RCC 7860 (cell line): ENCODE results near the gene ZNF467.

Source experiments
- DNase-seq: peaks from one replicate; pipeline ENCODE4 v3.0.0-alpha.2; 2015; ENCODE audit warnings: low spot score
- FAIRE-seq: peaks from 2 replicates; lab custom pipeline; 2012; peaks lifted over from hg19 to GRCh38; lab: Jason Lieb, UNC

Gene ZNF467

DNA sequence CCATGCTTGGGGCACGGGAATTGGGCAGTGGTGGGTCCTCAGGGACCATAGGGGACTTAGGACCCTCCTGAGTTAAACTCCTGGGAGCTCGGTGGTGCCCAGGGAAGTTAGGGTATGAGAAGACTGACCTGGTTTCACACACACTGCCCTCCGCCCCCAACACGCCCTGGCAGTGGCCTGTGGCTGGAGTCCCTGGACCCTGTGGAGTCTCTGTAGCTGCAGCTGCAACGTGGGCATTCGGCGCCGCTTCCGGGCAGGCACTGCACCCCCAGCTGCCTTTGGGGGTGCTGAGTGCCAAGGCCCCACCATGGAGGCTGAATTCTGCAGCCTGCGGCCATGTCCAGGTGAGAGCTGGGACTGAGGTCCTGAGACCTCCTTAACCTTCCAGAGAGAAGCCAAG lies 34.9 kb upstream of the ZNF467 start:
- DNase-seq (no peak), FAIRE-seq (no peak)

DNA sequence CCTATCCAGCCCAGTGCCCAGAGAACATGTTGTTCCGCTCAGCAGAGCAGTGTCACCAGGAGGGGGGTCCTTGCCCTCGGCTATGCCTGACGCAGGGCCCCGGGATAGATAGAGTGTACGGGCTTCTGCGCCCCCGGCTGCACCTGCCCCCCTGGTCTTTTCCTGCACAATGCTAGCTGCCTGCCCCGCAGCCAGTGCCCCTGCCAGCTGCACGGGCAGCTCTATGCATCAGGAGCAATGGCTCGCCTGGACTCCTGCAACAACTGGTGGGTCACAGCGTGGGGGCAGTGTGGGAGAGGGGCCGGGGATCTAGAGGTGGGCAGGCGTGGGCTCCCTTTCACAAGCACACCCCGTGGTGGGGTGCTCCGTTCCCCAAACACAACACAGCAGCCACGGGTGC lies 33.3 kb upstream of the ZNF467 start:
- DNase-seq, result no peak
- no peak for FAIRE-seq

DNA sequence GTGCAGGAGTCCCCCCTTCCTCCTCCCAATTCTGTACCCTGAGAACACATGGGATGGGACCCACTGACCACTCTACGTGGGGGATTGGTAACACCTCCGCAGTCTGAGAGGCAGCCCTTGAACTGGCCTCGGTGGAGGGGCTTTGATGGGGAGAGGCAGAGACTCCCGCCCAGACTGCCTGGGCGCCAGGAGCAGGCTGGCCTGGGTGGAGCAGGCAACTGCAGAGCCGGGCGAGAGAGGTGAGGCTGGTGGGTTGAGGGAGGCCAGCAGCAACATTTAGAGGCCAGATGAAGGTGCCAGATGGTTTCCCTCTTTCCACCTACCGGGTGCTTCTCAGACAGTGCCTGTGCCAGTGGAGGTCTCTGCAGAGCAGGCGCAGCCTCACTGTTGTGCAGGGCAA lies 30.7 kb upstream of the ZNF467 start:
- no peak for DNase-seq
- FAIRE-seq, result no peak

DNA sequence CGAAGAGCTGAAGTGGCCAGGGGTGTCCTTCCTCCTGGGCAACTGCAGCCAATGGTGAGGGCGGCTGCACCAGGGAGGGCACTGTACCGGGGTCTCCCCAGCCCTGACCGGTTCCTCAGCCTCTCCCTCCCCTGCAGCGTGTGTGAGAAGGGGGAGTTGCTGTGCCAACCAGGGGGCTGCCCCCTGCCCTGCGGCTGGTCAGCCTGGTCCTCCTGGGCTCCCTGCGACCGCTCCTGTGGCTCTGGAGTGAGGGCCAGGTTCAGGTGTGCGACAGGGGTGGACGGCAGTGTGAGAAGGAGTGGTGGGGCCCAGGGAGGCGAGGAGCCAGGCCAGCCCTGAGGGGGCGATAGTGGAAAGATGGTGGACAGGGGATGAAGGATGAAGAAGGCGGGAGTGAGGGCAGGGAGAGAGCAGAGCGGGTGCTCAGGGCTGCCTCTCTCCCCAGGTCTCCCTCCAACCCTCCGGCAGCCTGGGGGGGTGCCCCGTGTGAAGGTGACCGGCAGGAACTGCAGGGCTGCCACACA lies 30.2 kb upstream of the ZNF467 start:
- DNase-seq, result no peak
- no peak for FAIRE-seq

DNA sequence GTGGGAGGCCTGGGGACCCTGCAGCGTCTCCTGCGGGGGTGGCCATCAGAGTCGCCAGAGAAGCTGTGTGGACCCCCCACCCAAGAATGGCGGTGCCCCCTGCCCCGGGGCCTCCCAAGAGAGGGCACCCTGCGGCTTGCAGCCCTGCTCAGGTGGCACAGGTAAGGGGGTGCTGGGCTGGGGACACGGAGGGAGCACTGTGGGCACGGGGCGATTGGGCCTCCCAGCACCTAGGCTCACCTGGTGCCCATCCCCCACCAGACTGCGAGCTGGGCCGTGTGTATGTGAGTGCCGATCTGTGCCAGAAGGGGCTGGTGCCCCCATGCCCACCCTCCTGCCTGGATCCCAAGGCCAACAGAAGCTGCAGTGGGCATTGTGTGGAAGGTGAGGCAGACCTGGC lies 29.6 kb upstream of the ZNF467 start:
- FAIRE-seq, result no peak
- DNase-seq, result no peak

DNA sequence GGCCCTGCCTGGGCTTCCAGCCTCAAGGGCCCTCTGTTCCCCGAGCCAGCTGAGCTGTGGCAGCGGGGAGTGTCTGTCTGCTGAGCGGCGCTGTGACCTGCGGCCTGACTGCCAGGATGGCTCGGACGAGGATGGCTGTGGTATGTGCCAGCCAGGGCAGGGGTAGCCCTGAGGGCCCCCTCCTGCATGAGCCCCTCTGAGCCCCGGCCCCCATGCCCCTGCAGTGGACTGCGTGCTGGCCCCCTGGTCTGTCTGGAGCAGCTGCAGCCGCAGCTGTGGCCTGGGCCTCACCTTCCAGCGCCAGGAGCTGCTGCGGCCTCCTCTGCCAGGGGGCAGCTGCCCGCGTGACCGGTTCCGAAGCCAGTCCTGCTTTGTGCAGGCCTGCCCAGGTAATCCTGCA lies 28.4 kb upstream of the ZNF467 start:
- no peak for FAIRE-seq
- DNase-seq, result no peak

DNA sequence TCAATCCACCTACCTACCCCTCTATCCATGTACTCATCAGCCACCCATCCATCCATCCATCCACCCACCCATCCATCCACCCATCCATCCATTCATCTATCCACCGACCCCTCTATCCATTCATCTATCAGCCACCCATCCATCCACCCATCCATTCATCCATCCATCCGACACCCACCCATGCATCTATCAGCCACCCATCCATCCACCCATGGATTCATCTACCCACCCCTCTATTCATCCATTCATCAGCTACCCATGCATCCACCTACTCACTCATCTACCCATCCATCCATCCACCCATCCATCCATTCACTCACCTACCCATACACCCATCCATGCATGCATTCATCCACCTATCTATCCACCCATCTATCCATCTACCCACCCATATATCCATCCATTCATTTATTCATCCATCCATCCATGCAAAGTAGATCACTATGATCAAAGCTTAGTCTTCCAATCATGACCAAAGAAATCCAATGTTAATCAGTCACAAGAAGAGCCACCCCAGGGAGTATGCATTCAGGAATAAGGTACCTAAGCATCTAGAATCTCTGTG lies 27.7 kb upstream of the ZNF467 start:
- DNase-seq (no peak), FAIRE-seq (no peak)

DNA sequence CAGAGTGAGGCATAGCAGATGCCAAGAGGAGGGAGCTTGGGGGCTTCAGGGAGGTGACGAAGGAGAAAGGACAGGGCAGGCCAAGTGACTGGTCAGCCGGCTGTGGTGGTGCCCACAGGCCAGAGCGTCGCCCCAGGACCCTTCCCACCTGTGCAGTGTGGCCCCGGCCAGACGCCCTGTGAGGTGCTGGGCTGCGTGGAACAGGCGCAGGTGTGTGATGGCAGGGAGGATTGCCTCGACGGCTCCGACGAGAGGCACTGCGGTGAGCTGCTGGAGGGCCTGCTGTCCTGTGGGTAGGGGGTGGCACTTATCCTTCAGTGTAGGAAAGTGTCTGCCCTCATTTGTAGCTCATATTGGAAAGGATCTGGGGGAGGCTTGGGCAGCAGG lies 26.8 kb upstream of the ZNF467 start:
- no peak for DNase-seq
- FAIRE-seq, result no peak

DNA sequence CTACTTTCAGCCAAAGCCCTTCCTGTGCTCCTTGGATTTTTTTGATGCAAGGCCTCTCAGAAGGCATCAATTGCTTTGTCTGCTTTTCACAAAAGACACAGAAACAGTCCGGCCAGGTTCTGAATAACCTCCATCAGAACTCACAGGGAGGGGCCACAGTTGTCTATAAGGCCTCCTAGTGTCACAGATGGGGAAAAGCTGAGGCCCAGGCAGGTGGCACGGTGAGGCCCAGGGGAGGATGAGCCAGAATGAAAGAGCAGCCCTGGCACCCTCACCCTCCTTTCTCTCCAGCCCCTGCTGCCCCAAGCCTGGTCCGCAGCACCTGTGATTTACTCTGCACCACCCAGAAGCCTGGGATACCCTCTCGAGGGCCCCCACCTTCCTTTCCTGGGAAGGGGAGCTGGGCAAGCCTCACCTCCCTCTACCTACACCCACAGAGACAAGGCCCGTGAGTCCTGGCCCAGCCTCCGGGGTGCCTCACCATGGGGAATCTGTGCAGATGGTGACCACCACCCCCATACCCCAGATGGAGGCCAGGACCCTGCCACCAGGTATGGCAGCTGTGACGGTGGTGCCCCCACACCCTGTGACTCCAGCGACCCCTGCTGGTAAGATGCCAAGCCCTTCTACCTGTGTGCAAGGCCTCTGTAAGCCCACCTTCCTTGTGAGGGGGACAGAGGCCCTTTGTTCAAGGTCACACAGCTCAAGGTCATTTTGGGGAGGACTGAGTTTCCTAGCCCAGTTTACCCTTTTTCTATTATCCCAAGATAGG lies 26.2 kb upstream of the ZNF467 start:
- no peak for FAIRE-seq
- DNase-seq, result no peak

DNA sequence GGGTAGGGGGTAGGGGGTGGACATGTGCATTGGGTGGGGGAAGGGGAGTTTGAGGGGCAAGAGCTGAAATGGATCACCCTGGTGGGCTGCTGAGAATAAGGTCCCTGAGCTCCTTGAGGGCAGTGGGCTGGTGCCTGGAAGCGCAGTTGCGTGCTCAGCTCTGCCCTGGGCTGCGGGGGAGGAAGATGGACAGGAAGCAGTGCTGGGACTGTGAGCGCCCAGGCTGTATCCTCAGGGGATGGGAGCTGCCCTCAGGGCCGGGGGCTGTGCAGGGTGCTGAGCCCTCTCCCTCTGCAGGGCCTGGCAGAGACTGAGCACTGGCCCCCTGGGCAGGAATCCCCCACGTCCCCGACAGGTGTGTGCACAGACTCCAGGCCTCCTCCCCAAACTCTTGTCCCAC lies 24.4 kb upstream of the ZNF467 start:
- no peak for DNase-seq
- no peak for FAIRE-seq

DNA sequence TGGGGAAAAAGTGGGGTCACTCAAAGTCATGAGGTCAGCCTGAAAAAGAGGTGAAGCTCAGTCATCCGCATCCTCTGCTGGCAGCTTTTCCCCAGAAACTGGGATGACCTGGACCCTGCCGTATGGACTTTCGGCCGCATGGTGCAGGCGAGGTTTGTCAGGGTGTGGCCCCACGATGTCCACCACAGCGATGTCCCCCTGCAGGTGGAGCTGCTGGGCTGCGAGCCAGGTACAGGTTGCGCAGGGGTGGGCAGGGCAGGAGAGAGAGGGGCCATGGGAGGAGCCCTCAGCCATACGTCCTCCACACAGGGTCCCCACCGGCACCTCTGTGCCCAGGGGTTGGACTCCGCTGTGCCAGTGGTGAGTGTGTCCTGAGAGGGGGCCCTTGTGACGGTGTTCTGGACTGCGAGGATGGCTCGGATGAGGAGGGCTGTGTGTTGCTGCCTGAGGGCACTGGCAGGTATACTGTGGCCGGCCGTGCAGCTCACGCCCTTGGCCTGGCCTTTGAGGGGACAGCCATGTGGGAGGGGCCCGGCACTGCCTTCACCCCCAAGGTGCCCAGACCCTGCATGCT lies 23.0 kb upstream of the ZNF467 start:
- FAIRE-seq, result no peak
- DNase-seq, result no peak

DNA sequence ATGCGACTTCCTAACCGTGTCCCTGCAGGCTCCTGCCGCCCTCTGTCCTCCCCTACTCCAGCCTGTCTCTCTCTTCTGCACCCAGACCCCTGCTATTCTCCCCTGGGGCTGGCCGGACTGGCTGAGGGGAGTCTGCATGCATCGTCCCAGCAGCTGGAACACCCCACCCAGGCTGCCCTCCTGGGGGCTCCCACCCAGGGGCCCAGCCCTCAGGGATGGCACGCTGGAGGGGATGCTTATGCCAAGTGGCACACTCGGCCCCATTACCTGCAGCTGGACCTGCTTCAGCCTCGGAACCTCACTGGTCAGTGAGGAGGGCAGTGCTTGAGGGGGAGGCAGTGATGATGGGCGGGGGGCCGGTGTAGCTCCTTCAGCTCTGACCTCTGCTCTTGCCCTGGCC lies 21.7 kb upstream of the ZNF467 start:
- no peak for DNase-seq
- FAIRE-seq, result no peak

DNA sequence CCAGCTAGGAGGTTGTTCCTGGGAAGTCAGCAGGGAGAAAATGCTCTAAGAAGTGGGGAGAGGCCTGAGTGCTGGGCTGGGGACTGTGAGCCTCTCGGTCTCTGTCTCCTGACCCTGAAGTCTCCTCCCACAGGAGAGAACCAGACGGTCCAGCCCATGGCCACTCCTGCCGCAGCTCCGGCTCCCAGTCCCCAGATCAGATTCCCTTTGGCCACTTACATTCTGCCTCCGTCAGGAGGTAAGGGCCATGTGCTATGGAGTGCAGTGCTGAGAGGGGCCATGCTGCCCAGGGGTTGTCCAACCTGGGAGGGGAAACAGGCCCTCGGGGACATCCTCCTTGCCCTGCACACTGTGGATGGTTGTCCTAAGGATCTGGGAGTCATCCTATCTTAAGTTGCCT lies 21.3 kb upstream of the ZNF467 start:
- no peak for FAIRE-seq
- no peak for DNase-seq

DNA sequence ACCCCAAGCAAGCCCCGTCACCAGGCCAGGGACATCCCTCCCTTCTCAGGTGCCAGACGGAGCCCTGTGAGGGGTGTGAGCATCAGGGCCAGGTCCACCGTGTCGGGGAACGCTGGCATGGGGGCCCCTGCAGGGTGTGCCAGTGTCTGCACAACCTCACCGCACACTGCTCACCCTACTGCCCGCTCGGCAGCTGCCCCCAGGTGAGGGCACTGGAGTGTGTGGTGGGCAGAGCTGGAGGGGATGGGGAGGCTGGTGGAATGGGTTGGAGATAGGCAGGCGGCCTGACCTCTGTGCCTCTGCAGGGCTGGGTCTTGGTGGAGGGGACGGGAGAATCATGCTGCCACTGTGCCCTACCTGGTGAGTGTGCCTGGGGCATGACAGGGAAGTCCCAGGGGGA lies 19.9 kb upstream of the ZNF467 start:
- FAIRE-seq (no peak), DNase-seq (no peak)

DNA sequence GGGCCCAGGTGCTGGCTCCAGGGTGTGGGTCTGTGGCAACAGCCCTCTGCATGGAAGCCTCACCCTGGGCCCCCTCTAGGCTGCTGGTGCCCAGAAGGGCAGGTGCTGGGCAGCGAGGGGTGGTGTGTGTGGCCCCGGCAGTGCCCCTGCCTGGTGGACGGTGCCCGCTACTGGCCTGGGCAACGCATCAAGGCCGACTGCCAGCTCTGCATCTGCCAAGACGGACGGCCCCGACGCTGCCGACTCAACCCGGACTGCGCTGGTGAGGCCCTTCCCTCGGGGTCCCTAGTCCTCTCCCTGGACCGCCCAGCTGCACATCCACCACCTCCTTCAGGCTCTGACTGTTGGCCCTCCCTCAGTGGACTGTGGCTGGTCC lies 18.8 kb upstream of the ZNF467 start:
- no peak for FAIRE-seq
- no peak for DNase-seq

DNA sequence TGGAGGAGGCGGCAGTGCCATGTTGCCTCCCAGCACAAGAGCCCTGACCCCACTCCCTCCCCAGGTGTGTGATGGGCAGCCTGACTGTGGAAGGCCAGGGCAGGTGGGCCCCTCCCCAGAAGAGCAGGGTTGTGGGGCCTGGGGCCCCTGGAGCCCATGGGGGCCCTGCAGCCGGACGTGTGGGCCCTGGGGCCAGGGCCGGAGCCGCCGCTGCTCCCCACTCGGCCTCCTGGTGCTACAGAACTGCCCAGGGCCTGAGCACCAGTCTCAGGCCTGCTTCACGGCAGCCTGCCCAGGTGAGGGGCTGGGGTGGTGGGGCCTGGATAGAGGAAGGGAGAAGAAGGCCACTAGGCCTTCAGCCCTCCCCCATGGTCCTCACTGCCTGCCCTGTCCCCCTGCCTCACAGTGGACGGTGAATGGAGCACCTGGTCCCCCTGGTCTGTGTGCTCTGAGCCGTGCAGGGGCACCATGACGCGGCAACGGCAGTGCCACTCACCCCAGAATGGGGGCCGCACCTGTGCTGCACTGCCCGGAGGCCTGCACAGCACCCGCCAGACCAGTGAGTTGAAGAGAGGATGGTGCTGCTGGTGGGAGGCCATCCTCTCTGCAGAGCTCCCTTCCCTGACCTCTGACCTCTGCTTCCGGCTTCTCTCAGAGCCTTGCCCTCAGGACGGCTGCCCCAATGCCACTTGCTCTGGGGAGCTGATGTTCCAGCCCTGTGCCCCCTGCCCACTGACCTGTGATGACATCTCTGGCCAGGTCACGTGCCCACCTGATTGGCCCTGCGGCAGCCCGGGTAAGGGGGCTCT lies 18.2 kb upstream of the ZNF467 start:
- FAIRE-seq, result no peak

DNA sequence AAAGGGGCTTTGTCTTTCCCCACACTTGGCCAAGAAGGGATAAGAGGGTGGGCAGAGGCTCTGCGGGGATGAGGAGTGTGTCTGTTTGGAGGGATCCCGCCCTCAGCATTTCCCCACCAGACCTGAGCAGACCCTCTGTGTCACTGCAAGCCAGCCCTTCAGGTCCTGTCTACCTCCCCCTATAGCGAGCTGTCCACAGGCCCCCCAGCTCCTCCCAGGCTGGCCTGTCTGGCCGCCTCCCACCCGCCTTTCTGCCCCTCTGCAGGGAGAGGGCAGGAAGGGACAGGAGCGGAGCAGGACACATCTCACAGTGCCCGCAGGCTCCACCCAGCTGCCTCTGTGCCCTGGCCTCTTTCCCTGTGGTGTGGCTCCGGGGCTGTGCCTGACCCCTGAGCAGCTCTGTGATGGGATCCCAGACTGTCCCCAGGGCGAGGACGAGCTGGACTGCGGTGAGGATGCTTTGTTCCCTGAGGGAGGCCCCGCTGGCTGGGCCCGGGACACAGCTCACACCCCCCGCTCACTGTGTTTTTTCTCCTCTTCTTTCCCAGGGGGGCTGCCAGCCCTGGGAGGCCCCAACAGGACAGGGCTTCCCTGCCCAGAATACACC lies 17.5 kb upstream of the ZNF467 start:
- no peak for FAIRE-seq
- no peak for DNase-seq

More for the DNA sequence above, 18.2 kb upstream of the ZNF467 start:
- DNase-seq, result no peak

DNA sequence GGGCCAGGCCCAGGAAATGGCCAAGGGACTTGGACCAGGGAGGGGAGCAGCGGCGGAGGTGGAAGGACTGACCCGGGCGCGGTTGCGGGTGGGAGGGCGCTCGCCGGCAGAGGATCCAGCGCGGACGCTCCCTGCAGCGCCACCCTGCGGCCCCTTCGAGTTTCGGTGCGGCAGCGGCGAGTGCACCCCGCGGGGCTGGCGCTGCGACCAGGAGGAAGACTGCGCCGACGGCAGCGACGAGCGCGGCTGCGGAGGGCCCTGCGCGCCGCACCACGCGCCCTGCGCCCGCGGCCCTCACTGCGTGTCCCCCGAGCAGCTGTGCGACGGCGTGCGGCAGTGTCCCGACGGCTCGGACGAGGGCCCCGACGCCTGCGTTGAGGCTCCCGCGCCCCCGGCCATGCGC lies 16.8 kb upstream of the ZNF467 start:
- FAIRE-seq (no peak), DNase-seq (no peak)

DNA sequence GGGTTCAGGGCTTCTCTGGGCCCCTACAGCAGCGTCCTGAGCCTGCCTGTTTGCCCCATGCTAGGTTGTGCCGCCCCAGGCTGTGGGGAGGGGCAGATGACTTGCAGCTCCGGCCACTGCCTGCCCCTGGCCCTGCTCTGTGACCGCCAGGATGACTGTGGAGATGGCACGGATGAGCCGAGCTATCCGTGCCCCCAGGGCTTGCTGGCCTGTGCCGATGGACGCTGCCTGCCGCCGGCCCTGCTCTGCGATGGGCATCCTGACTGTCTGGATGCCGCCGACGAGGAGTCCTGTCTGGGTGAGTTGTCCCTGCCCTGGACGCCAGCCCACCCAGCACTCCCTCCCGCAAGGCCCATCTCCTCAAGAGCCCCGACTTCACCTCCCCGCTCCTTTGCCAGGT lies 15.7 kb upstream of the ZNF467 start:
- FAIRE-seq, result no peak
- DNase-seq, result no peak

DNA sequence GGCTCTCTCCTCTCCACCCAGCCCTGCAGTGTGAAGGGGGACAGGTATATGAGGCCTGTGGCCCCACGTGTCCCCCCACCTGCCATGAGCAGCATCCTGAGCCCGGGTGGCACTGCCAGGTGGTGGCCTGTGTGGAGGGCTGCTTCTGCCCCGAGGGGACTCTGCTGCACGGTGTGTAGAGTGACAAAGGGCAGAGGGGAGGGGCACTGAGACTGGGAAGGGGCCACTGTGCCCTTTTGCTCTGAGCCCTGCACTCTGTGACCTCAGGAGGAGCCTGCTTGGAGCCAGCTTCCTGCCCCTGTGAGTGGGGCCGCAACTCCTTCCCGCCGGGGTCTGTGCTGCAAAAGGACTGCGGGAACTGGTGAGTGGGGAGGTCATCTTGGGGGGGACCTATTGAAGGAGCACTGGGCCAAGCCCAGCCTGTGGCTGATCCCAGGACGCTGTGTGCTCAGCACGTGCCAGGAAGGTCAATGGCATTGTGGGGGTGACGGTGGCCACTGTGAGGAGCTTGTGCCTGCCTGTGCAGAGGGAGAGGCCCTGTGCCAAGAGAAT lies 15.0 kb upstream of the ZNF467 start:
- FAIRE-seq, result no peak
- DNase-seq, result no peak
